Activated naive CD4-positive, alpha-beta T cell treated with Interleukin-2 at 50 U/mL for 16 hours (primary cell): ENCODE results near the gene BCL2.

ENCODE experiments used
- DNase-seq: peaks from one replicate; pipeline ENCODE4 v3.0.0-alpha.2; 2020

Gene BCL2

GRCh38 chr18:63325086-63325686 lies 5.6 kb upstream of the BCL2 start:
- no peak for DNase-seq

- DNase-seq: peak; percentile 52
Observed at GRCh38 chr18:63322908-63323634, 3.5 kb upstream of the BCL2 start.

GRCh38 chr18:63322206-63322605 lies 2.6 kb upstream of the BCL2 start:
- DNase-seq: no peak

GRCh38 chr18:63321291-63321690 lies 1.7 kb upstream of the BCL2 start:
- no peak for DNase-seq

- DNase-seq: no peak
Observed at GRCh38 chr18:63320975-63321265, 1.4 kb upstream of the BCL2 start.

- peak; percentile 87 for DNase-seq
Observed at GRCh38 chr18:63320123-63320974, 780 bp upstream of the BCL2 start.

- no peak for DNase-seq
Observed at GRCh38 chr18:63318889-63319382, 633 bp downstream of the BCL2 start.

- peak; percentile 87 for DNase-seq
Observed at GRCh38 chr18:63317982-63318888, 1.3 kb downstream of the BCL2 start.

- DNase-seq: no peak
Observed at GRCh38 chr18:63317556-63317946, 2.0 kb downstream of the BCL2 start.

GRCh38 chr18:63316612-63317555 lies 2.7 kb downstream of the BCL2 start:
- no peak for DNase-seq

- DNase-seq: no peak
Observed at GRCh38 chr18:63315876-63316275, 3.7 kb downstream of the BCL2 start.

GRCh38 chr18:63315131-63315662 lies 4.4 kb downstream of the BCL2 start:
- DNase-seq: no peak

GRCh38 chr18:63314062-63314790 lies 5.3 kb downstream of the BCL2 start:
- DNase-seq: no peak

- no peak for DNase-seq
Observed at GRCh38 chr18:63313396-63313917, 6.1 kb downstream of the BCL2 start.

- no peak for DNase-seq
Observed at GRCh38 chr18:63312737-63313395, 6.7 kb downstream of the BCL2 start.

- DNase-seq: no peak
Observed at GRCh38 chr18:63312019-63312409, 7.6 kb downstream of the BCL2 start.

- no peak for DNase-seq
Observed at GRCh38 chr18:63311118-63312018, 8.2 kb downstream of the BCL2 start.

- no peak for DNase-seq
Observed at GRCh38 chr18:63309422-63309821, 10.1 kb downstream of the BCL2 start.
